GM12878 (cell line): Measurements from ENCODE around the gene TTLL7. TPM values are rescaled to one million over a fixed set of nuclear protein-coding genes. Genes with fewer than 3 reads are reported as not detected.
A peak's percentile ranks its signal among the peaks of the same experiment; 100 is the strongest.

Experiments
- ATAC-seq: fragments of 200-7000 bp; cut with Tn5 transposase; 3 replicates; pipeline ENCODE4 v1.9.1; 2020; ENCODE audit warnings: mild to moderate bottlenecking, moderate library complexity
- BruUV-seq: library from RNA; stranded (reverse); fragments of 400-500 nt; replicated peaks from 2 replicates; lab custom pipeline; 2021; lab: Mats Ljungman, UMichigan
- CTCF ChIA-PET: fragments of 300-600 bp; sonication (Branson Sonifier 250); formaldehyde crosslinking; extraction: SDS; loops from one replicate; lab custom pipeline; 2021; ENCODE audit warnings: inconsistent platforms; lab: Yijun Ruan, JAX
- POLR2A ChIA-PET: fragments of 350-600 bp; formaldehyde crosslinking; extraction: SDS; loops from one replicate; lab custom pipeline; 2021; ENCODE audit warnings: inconsistent platforms; lab: Charles Lee
- RAD21 ChIA-PET: fragments of 300-600 bp; sonication (Branson Sonifier 250); formaldehyde crosslinking; loops from one replicate; lab custom pipeline; 2023; ENCODE audit warnings: antibody characterized with exemption; ENCODE audit not compliant: unreplicated experiment; lab: Charles Lee
- SMC1A ChIA-PET: fragments of 300-600 bp; sonication (Branson Sonifier 250); formaldehyde crosslinking; loops from one replicate; lab custom pipeline; 2023; ENCODE audit not compliant: unreplicated experiment, uncharacterized antibody; lab: Charles Lee
- DNase-seq: peaks from one replicate; pipeline ENCODE4 v3.0.0-alpha.2; 2011; ENCODE audit warnings: low read depth, low spot score
- FAIRE-seq: peaks from 3 replicates; lab custom pipeline; 2011; peaks lifted over from hg19 to GRCh38; lab: Jason Lieb, UNC
- H2AFZ ChIP-seq: 2 replicates; pipeline ENCODE4 v1.6.0; 2011; ENCODE audit warnings: low read depth, low read length, control low read depth; ENCODE audit not compliant: control insufficient read depth
- H3K27ac ChIP-seq: 2 replicates; pipeline ENCODE4 v1.5.1; 2011; ENCODE audit warnings: control low read depth; ENCODE audit not compliant: control insufficient read depth, insufficient read depth
- H3K27me3 ChIP-seq, 2 experiments: replicated peaks in 1 of 2; 2 replicates each; pipeline versions ENCODE4 v1.6.0 to v1.6.1; 2011; ENCODE audit warnings: low read length in 1 of 2; ENCODE audit not compliant: control insufficient read depth in 2 of 2, insufficient read depth in 2 of 2
- H3K36me3 ChIP-seq, 2 experiments: 2 replicates each; pipeline ENCODE4 v1.5.1; 2011; ENCODE audit warnings: low read length in 1 of 2; ENCODE audit not compliant: control insufficient read depth in 2 of 2, insufficient read depth in 2 of 2
- H3K4me1 ChIP-seq: 2 replicates; pipeline ENCODE4 v1.6.1; 2011; ENCODE audit warnings: mild to moderate bottlenecking, low read length, moderate library complexity, mixed read lengths; ENCODE audit not compliant: control insufficient read depth, insufficient read depth
- H3K4me2 ChIP-seq: 2 replicates; pipeline ENCODE4 v1.6.0; 2011; ENCODE audit warnings: control low read depth; ENCODE audit not compliant: control insufficient read depth, insufficient read depth
- H3K4me3 ChIP-seq: fragments of 200-600 bp; sonication (generic); 2 replicates; pipeline ENCODE4 v1.5.1; 2016
- H3K79me2 ChIP-seq: 2 replicates; pipeline ENCODE4 v1.6.0; 2011; ENCODE audit warnings: low read length; ENCODE audit not compliant: control insufficient read depth, insufficient read depth
- H3K9ac ChIP-seq: 2 replicates; pipeline ENCODE4 v1.8.0; 2011; ENCODE audit warnings: low read length, control low read depth, mixed read lengths; ENCODE audit not compliant: control insufficient read depth, insufficient read depth
- H3K9me3 ChIP-seq: replicated peaks from 3 replicates; pipeline ENCODE4 v1.5.1; 2011; ENCODE audit warnings: mild to moderate bottlenecking, low read length; ENCODE audit not compliant: control insufficient read depth, insufficient read depth
- H4K20me1 ChIP-seq: 2 replicates; pipeline ENCODE4 v1.6.0; 2011; ENCODE audit not compliant: control insufficient read depth, insufficient read depth
- BACH1 ChIP-seq: fragments of 450-650 bp; IDR thresholded peaks from 2 replicates; pipeline ENCODE4 v1.6.1; 2017; ENCODE audit warnings: mild to moderate bottlenecking, borderline replicate concordance
- E2F4 ChIP-seq: IDR thresholded peaks from 2 replicates; pipeline ENCODE4 v1.6.1; 2012; ENCODE audit warnings: low read depth, low read length, improper control_type of control experiment
- EZH2 ChIP-seq: IDR thresholded peaks from 2 replicates; pipeline ENCODE4 v1.6.1; 2012; ENCODE audit warnings: low read depth, mild to moderate bottlenecking, control low read depth, inconsistent platforms, low read length, borderline replicate concordance; ENCODE audit not compliant: control insufficient read depth
- HDAC6 ChIP-seq: fragments of 200-600 bp; sonication (generic); IDR thresholded peaks from one replicate; pipeline ENCODE4 v1.8.0; 2017; ENCODE audit warnings: antibody characterized with exemption; ENCODE audit not compliant: unreplicated experiment
- JUND ChIP-seq: IDR thresholded peaks from 2 replicates; pipeline ENCODE4 v1.6.1; 2012; ENCODE audit warnings: low read depth, mild to moderate bottlenecking, low read length, improper control_type of control experiment, moderate library complexity
- POU2F2 ChIP-seq: IDR thresholded peaks from 3 replicates; pipeline ENCODE4 v1.6.1; 2011; ENCODE audit warnings: low read depth, mild to moderate bottlenecking, low read length, borderline replicate concordance
- RAD21 ChIP-seq: IDR thresholded peaks from 2 replicates; pipeline ENCODE4 v1.6.1; 2011; ENCODE audit warnings: mild to moderate bottlenecking, low read depth, low read length, moderate library complexity; ENCODE audit not compliant: insufficient read depth
- RAD51 ChIP-seq: fragments of 450-650 bp; IDR thresholded peaks from 2 replicates; pipeline ENCODE4 v1.6.1; 2016; ENCODE audit warnings: moderate library complexity, mild to moderate bottlenecking, inconsistent platforms
- RELA ChIP-seq: fragments of 450-650 bp; IDR thresholded peaks from 2 replicates; pipeline ENCODE4 v1.8.0; 2014; ENCODE audit warnings: borderline replicate concordance; ENCODE audit not compliant: partially characterized antibody
- SMC3 ChIP-seq: IDR thresholded peaks from 2 replicates; pipeline ENCODE4 v1.6.1; 2011; ENCODE audit warnings: low read length, improper control_type of control experiment, borderline replicate concordance
- STAT1 ChIP-seq: fragments of 450-650 bp; conservative IDR thresholded peaks from 2 replicates; pipeline ENCODE4 v1.6.1; 2014; ENCODE audit warnings: antibody characterized with exemption, mild to moderate bottlenecking
- USF1 ChIP-seq: IDR thresholded peaks from 2 replicates; pipeline ENCODE4 v1.6.1; 2011; ENCODE audit warnings: borderline replicate concordance, low read depth, mild to moderate bottlenecking, moderate library complexity, mixed read lengths, low read length; ENCODE audit not compliant: insufficient read depth; ENCODE audit errors: extremely low read length
- ZBED1 ChIP-seq: IDR thresholded peaks from 2 replicates; pipeline ENCODE4 v1.6.1; 2016; ENCODE audit warnings: borderline replicate concordance
- WGBS: methylation state at CpG from one replicate; pipeline ENCODE4 v1.1.6; 2016; ENCODE audit warnings: low lambda C conversion rate; ENCODE audit not compliant: insufficient replicate concordance, insufficient coverage; ENCODE audit errors: missing lambda C conversion rate; 5-methylcytosine and 5-hydroxymethylcytosine counted together
- in situ Hi-C: fragments of 300-500 bp; cut with MboI; formaldehyde crosslinking; loops from 9 replicates; pipeline ENCODE4 v1.14.3; 2018; ENCODE audit warnings: mixed read lengths
- intact Hi-C: fragments of 100-400 bp; cut with micrococcal nuclease; formaldehyde crosslinking; loops from one replicate; pipeline ENCODE4 v1.14.2; 2022; ENCODE audit not compliant: unreplicated experiment
- polyA plus RNA-seq, 11 experiments: library from polyadenylated mRNA; depleted of rRNA in 4 of 11; unstranded in 6 of 11; stranded (reverse) in 5 of 11; fragments of >200 nt; fragmentation: Nextera tagmentation in 4 of 11; fragmentation: Illumina TruSeq in 1 of 11; extraction: Ambion mirVana in 4 of 11; extraction: Trizol in 1 of 11; gene quantifications; 1 replicate in 1 of 11; 2 replicates in 10 of 11; pipeline versions ENCODE4 v1.2.1 to v1.2.3, GENCODE V29; 2011 to 2016; ENCODE audit warnings: inconsistent platforms in 2 of 11, missing spikeins in 2 of 11, low read depth in 1 of 11
- total RNA-seq, 4 experiments: library from RNA; depleted of rRNA in 3 of 4; stranded (reverse); fragments of >200 nt in 3 of 4; fragmentation: Illumina TruSeq in 1 of 4; extraction: Trizol in 1 of 4; gene quantifications; 2 replicates each; pipeline versions ENCODE4 v1.2.1 to v1.2.3, GENCODE V29; 2013 to 2021
- TF ChIP-seq, protein P1 (sequence below): fragments of 150-350 bp; IDR thresholded peaks from 2 replicates; pipeline ENCODE4 v1.6.1; 2014; ENCODE audit warnings: mild to moderate bottlenecking, low read depth, low read length
- TF ChIP-seq, protein P2 (sequence below): fragments of 450-650 bp; IDR thresholded peaks from 2 replicates; pipeline ENCODE4 v1.6.1; 2017; ENCODE audit warnings: mild to moderate bottlenecking, low read depth, inconsistent platforms; ENCODE audit not compliant: poor library complexity, severe bottlenecking

TTLL7 gene
- total and polyA plus RNA-seq, 10 of the 15 experiments (the other 5 are each of a cell fraction or from before 2014, with no cell fraction given): 0.03 to 1.4 (median 0.61) TPM

DNA sequence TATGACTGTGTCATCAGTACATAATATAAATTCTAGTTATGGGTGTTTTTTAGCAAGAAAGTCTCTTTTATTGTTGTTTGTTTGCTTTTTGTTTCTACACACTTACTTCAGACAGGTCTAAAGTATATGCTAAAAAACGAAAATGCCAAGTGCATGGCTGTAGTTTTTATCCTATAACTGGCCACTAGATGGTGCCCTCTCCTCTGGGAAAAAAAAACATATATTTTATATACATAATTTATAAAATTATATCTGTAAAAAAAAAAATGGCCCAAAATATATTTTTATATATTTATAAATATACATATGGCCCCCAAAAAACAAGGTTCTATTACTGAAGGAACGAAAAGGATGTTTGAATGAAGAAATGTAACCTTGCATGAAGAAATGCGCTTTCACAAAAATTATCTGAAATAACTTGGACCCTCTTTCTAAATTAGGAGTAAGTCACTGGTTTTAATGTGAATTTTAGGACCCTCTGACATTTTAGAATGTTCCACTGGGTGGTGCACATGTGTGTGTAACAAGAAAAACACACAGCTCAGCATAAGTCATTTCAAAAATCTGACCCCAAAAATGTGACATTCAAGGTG, 93.5 kb downstream of the TTLL7 start:
- Histone ChIP-seq H3K9ac (no peak overlapping the region), H3K27ac (no peak overlapping the region), H3K79me2 (no peaks in the 10 kb centered on the region), H4K20me1 (no peaks in the 10 kb centered on the region), H3K4me1 (no peaks in the 10 kb centered on the region), H2AFZ (no peak overlapping the region), H3K36me3 (no peaks in the 10 kb centered on the region), H3K4me3 (no peak overlapping the region), H3K4me2 (no peak overlapping the region), H3K27me3 (no peaks in the 10 kb centered on the region), H3K9me3 (no peaks in the 10 kb centered on the region)
- in situ Hi-C loops: loop anchor here (25.0 kb wide), 1 partner anchor 857 kb away; no protein-coding TSS in a partner anchor
- BruUV-seq: no TSS peak
- ATAC-seq: peak; percentile 35; the same call in 1 of the 3 replicates
- no peak for FAIRE-seq
- POLR2A ChIA-PET: no interaction called here
- no peak for DNase-seq
- intact Hi-C loops: loop anchor here (2.0 to 10.0 kb wide), 5 partner anchors 217 to 867 kb away; no protein-coding TSS in a partner anchor
- SMC1A ChIA-PET: interaction anchor here (1.4 to 1.7 kb wide), 2 partner anchors 7 to 13 kb away, joined by 5 read pairs; no protein-coding TSS in a partner anchor
- CTCF ChIA-PET: interaction anchor here (0.6 to 2.7 kb wide), 10 partner anchors 8 to 1269 kb away, joined by 3 to 10 read pairs (median 5); no protein-coding TSS in a partner anchor
- WGBS: 33% methylated on average over 3 of the region's 3 CpGs
- RAD21 ChIA-PET: interaction anchor here (1.1 to 2.4 kb wide), 2 partner anchors 29 to 867 kb away, joined by 3 to 7 read pairs; no protein-coding TSS in a partner anchor
- TF ChIP-seq JUND (no peak), USF1 (no peak), POU2F2 (no peak), HDAC6 (no peak), RELA (no peak), RAD51 (no peak), RAD21 (peak; percentile 49), SMC3 (peak; percentile 28; the same call in 1 of the 2 replicates), BACH1 (no peak), E2F4 (no peak), EZH2 (no peak), ZBED1 (no peak), STAT1 (no peak)
- TF ChIP-seq, protein P1, sequence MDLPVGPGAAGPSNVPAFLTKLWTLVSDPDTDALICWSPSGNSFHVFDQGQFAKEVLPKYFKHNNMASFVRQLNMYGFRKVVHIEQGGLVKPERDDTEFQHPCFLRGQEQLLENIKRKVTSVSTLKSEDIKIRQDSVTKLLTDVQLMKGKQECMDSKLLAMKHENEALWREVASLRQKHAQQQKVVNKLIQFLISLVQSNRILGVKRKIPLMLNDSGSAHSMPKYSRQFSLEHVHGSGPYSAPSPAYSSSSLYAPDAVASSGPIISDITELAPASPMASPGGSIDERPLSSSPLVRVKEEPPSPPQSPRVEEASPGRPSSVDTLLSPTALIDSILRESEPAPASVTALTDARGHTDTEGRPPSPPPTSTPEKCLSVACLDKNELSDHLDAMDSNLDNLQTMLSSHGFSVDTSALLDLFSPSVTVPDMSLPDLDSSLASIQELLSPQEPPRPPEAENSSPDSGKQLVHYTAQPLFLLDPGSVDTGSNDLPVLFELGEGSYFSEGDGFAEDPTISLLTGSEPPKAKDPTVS: no peak
- TF ChIP-seq, protein P2, sequence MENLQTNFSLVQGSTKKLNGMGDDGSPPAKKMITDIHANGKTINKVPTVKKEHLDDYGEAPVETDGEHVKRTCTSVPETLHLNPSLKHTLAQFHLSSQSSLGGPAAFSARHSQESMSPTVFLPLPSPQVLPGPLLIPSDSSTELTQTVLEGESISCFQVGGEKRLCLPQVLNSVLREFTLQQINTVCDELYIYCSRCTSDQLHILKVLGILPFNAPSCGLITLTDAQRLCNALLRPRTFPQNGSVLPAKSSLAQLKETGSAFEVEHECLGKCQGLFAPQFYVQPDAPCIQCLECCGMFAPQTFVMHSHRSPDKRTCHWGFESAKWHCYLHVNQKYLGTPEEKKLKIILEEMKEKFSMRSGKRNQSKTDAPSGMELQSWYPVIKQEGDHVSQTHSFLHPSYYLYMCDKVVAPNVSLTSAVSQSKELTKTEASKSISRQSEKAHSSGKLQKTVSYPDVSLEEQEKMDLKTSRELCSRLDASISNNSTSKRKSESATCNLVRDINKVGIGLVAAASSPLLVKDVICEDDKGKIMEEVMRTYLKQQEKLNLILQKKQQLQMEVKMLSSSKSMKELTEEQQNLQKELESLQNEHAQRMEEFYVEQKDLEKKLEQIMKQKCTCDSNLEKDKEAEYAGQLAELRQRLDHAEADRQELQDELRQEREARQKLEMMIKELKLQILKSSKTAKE: no peak
